Adrenal gland (tissue), 5 donors: ENCODE data around the gene HGF.

Source experiments
- POLR2A ChIP-seq, 2 donors: fragments of 450-650 bp; IDR thresholded peaks; one replicate each; pipeline ENCODE4 v1.6.1; 2017; ENCODE audit warnings: antibody characterized with exemption in 2 of 2, mild to moderate bottlenecking in 2 of 2, moderate library complexity in 1 of 2
- TF ChIP-seq, protein P1 (sequence below), 6 experiments: fragments of 450-650 bp in 4 of 6; fragments of 200-600 bp in 2 of 6; sonication (generic) in 1 of 6; IDR thresholded peaks; 1 replicate in 5 of 6; 2 replicates in 1 of 6; pipeline versions ENCODE4 v1.5.1 to v1.8.0; 2016 to 2021; ENCODE audit warnings: antibody characterized with exemption in 6 of 6, mild to moderate bottlenecking in 2 of 6, moderate library complexity in 1 of 6
- donor health status: DM: no; HTN: no; CAD: no.

DNA sequence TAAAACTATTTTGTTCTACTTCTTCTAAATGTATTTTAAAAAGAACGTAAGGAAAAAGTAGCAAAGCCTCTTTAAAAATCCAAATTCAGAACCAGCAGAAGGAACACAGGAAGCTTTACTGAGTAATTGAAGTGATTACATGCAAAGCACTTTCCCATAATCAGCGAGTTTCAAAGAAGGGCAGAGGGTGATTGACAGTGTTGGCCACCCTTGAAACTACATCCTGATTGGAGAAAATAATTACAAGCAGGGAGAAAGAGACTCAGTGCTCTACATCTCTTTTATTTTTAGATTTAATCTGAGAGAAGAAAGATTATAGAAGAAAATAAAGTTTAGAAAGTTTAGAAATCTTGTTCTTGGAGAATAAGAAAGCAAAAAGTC lies 20.3 kb upstream of the HGF start:
- TF ChIP-seq, protein P1, sequence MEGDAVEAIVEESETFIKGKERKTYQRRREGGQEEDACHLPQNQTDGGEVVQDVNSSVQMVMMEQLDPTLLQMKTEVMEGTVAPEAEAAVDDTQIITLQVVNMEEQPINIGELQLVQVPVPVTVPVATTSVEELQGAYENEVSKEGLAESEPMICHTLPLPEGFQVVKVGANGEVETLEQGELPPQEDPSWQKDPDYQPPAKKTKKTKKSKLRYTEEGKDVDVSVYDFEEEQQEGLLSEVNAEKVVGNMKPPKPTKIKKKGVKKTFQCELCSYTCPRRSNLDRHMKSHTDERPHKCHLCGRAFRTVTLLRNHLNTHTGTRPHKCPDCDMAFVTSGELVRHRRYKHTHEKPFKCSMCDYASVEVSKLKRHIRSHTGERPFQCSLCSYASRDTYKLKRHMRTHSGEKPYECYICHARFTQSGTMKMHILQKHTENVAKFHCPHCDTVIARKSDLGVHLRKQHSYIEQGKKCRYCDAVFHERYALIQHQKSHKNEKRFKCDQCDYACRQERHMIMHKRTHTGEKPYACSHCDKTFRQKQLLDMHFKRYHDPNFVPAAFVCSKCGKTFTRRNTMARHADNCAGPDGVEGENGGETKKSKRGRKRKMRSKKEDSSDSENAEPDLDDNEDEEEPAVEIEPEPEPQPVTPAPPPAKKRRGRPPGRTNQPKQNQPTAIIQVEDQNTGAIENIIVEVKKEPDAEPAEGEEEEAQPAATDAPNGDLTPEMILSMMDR (IDR thresholded peaks at IDR 0.05), result no peak
- no peak for TF ChIP-seq POLR2A (IDR thresholded peaks at IDR 0.05)
